SK-N-SH (cell line): ENCODE data around the gene TMEM223. TPM values are rescaled to one million over a fixed set of nuclear protein-coding genes. Genes with fewer than 3 reads are reported as not detected.

Experiments used
- CTCF ChIA-PET: fragments of 300-600, 350-600 bp; formaldehyde crosslinking; extraction: SDS; loops from one replicate; lab custom pipeline; 2021; lab: Yijun Ruan, JAX
- POLR2A ChIA-PET: fragments of 350-600 bp; sonication (Branson Sonifier 250); formaldehyde crosslinking; extraction: SDS; loops from one replicate; lab custom pipeline; 2020; ENCODE audit warnings: antibody characterized with exemption, inconsistent platforms; lab: Yijun Ruan, JAX
- DNase-seq: peaks from one replicate; pipeline ENCODE4 v3.0.0; 2012
- H2AFZ ChIP-seq: fragments of 200-600 bp; sonication (generic); 2 replicates; pipeline ENCODE4 v1.8.1; 2016; ENCODE audit warnings: antibody characterized with exemption, mild to moderate bottlenecking, low read depth
- H3F3A ChIP-seq: fragments of 200-600 bp; sonication (generic); replicated peaks from 2 replicates; pipeline ENCODE3; 2016; ENCODE audit warnings: antibody characterized with exemption, mild to moderate bottlenecking; ENCODE audit not compliant: insufficient read depth
- H3K27ac ChIP-seq, 2 experiments: fragments of 200-500 bp in 1 of 2; fragments of 200-600 bp in 1 of 2; sonication (Bioruptor generic) in 1 of 2; sonication (generic), shearing (Covaris generic) in 1 of 2; 2 replicates each; pipeline versions ENCODE4 v1.5.1 to v1.6.1; 2014 to 2016; ENCODE audit warnings: low read depth in 2 of 2, inconsistent platforms in 1 of 2, low read length in 1 of 2, mild to moderate bottlenecking in 1 of 2, mixed read lengths in 1 of 2
- H3K27me3 ChIP-seq: fragments of 200-600 bp; sonication (generic), shearing (Covaris generic); 2 replicates; pipeline ENCODE4 v1.6.1; 2016; ENCODE audit warnings: mixed run types; ENCODE audit not compliant: insufficient read depth
- H3K36me3 ChIP-seq, 2 experiments: fragments of 200-500 bp in 1 of 2; fragments of 200-600 bp in 1 of 2; sonication (Bioruptor generic) in 1 of 2; sonication (generic) in 1 of 2; replicated peaks in 1 of 2; 2 replicates each; pipeline versions ENCODE3 to v1.5.1; 2014 to 2016; ENCODE audit warnings: low read length in 1 of 2, mild to moderate bottlenecking in 1 of 2; ENCODE audit not compliant: insufficient read depth in 2 of 2, control insufficient read depth in 1 of 2
- H3K4me1 ChIP-seq, 2 experiments: fragments of 200-500 bp in 1 of 2; fragments of 200-600 bp in 1 of 2; sonication (Bioruptor generic) in 1 of 2; sonication (generic), shearing (Covaris generic) in 1 of 2; 2 replicates each; pipeline versions ENCODE4 v1.5.1 to v1.6.1; 2014 to 2016; ENCODE audit warnings: low read depth in 1 of 2, low read length in 1 of 2, mixed run types in 1 of 2; ENCODE audit not compliant: insufficient read depth in 2 of 2, control insufficient read depth in 1 of 2
- H3K4me2 ChIP-seq: fragments of 200-600 bp; sonication (generic), shearing (Covaris generic); 2 replicates; pipeline ENCODE4 v1.6.1; 2017; ENCODE audit warnings: mixed run types
- H3K4me3 ChIP-seq, 2 experiments: fragments of 200-500 bp in 1 of 2; fragments of 200-600 bp in 1 of 2; sonication (Bioruptor generic) in 1 of 2; sonication (generic), shearing (Covaris generic) in 1 of 2; 2 replicates each; pipeline versions ENCODE4 v1.5.1 to v1.8.1; 2014 to 2016; ENCODE audit warnings: low read depth in 2 of 2, inconsistent platforms in 1 of 2, low read length in 1 of 2, mild to moderate bottlenecking in 1 of 2, mixed read lengths in 1 of 2, moderate library complexity in 1 of 2
- H3K79me2 ChIP-seq: fragments of 200-600 bp; sonication (generic); 2 replicates; pipeline ENCODE4 v1.8.1; 2017; ENCODE audit warnings: mild to moderate bottlenecking; ENCODE audit not compliant: insufficient read depth
- H3K9ac ChIP-seq: fragments of 200-600 bp; sonication (generic); 2 replicates; pipeline ENCODE4 v1.6.1; 2017; ENCODE audit warnings: mixed run types
- H3K9me2 ChIP-seq: fragments of 200-600 bp; sonication (generic); 2 replicates; pipeline ENCODE4 v1.6.1; 2017; ENCODE audit warnings: mixed run types
- H3K9me3 ChIP-seq: fragments of 200-600 bp; sonication (generic); 2 replicates; pipeline ENCODE4 v1.6.1; 2017; ENCODE audit warnings: mixed run types, mild to moderate bottlenecking, moderate library complexity
- H4K20me1 ChIP-seq: fragments of 200-600 bp; sonication (generic); 2 replicates; pipeline ENCODE4 v1.6.1; 2017; ENCODE audit warnings: mild to moderate bottlenecking, mixed run types; ENCODE audit not compliant: insufficient read depth
- CTCF ChIP-seq: fragments of 200-600 bp; sonication (generic); IDR thresholded peaks from 2 replicates; pipeline ENCODE4 v1.6.1; 2017; ENCODE audit warnings: antibody characterized with exemption, mild to moderate bottlenecking, moderate library complexity
- EZH2phosphoT487 ChIP-seq: fragments of 200-600 bp; sonication (generic); IDR thresholded peaks from 2 replicates; pipeline ENCODE4 v1.6.1; 2017; ENCODE audit warnings: low read depth, mixed run types, mild to moderate bottlenecking, antibody characterized with exemption, moderate library complexity, borderline replicate concordance
- GABPA ChIP-seq: IDR thresholded peaks from 2 replicates; pipeline ENCODE4 v1.4.0; 2012; ENCODE audit warnings: low read depth, mild to moderate bottlenecking
- GATA2 ChIP-seq: sonication (generic); formaldehyde crosslinking; IDR thresholded peaks from 2 replicates; pipeline ENCODE4 v1.5.0; 2020; ENCODE audit warnings: mild to moderate bottlenecking, missing genetic modification reagents
- JUND ChIP-seq: IDR thresholded peaks from 2 replicates; pipeline ENCODE4 v1.4.0; 2012
- MAX ChIP-seq: IDR thresholded peaks from 2 replicates; pipeline ENCODE4 v1.4.0; 2012; ENCODE audit warnings: low read depth
- MXI1 ChIP-seq: IDR thresholded peaks from 2 replicates; pipeline ENCODE4 v1.6.1; 2012; ENCODE audit warnings: mild to moderate bottlenecking, low read depth, low read length, improper control_type of control experiment
- NRF1 ChIP-seq: IDR thresholded peaks from 2 replicates; pipeline ENCODE4 v1.6.1; 2012; ENCODE audit warnings: low read depth, mild to moderate bottlenecking, low read length
- POLR2AphosphoS5 ChIP-seq: IDR thresholded peaks from 2 replicates; pipeline ENCODE4 v1.6.1; 2012; ENCODE audit warnings: low read depth, low read length
- RAD21 ChIP-seq: IDR thresholded peaks from 2 replicates; pipeline ENCODE4 v1.6.1; 2012; ENCODE audit warnings: mild to moderate bottlenecking, low read length
- RFX5 ChIP-seq: IDR thresholded peaks from 2 replicates; pipeline ENCODE4 v1.6.1; 2012; ENCODE audit warnings: mild to moderate bottlenecking, improper control_type of control experiment, low read length
- RXRA ChIP-seq: IDR thresholded peaks from 2 replicates; pipeline ENCODE4 v1.4.0; 2012; ENCODE audit warnings: low read depth, mild to moderate bottlenecking, borderline replicate concordance
- TCF12 ChIP-seq: IDR thresholded peaks from 2 replicates; pipeline ENCODE4 v1.4.0; 2012
- USF2 ChIP-seq: fragments of 150-350 bp; IDR thresholded peaks from 2 replicates; pipeline ENCODE4 v1.6.1; 2017; ENCODE audit warnings: antibody characterized with exemption, low read length, low read depth, borderline replicate concordance
- ZBTB33 ChIP-seq: IDR thresholded peaks from 2 replicates; pipeline ENCODE4 v1.4.0; 2012; ENCODE audit warnings: low read depth, borderline replicate concordance
- WGBS: methylation state at CpG from one replicate; pipeline ENCODE4 v1.1.6; 2017; ENCODE audit warnings: low lambda C conversion rate; 5-methylcytosine and 5-hydroxymethylcytosine counted together
- polyA plus RNA-seq, 3 experiments: library from polyadenylated mRNA; depleted of rRNA; stranded (reverse); fragments of >200 nt; gene quantifications; 2 replicates each; pipeline ENCODE4 v1.2.3, GENCODE V29; 2012
- TF ChIP-seq, protein P1 (sequence below): IDR thresholded peaks from 2 replicates; pipeline ENCODE4; 2012

The TMEM223 gene
- polyA plus RNA-seq, 1 of the 3 experiments (the other 2 are of a cell fraction), result 30.4 TPM

- TF ChIP-seq CTCF (no peak), JUND (no peak), POLR2AphosphoS5 (no peak)
- TF ChIP-seq, protein P1, sequence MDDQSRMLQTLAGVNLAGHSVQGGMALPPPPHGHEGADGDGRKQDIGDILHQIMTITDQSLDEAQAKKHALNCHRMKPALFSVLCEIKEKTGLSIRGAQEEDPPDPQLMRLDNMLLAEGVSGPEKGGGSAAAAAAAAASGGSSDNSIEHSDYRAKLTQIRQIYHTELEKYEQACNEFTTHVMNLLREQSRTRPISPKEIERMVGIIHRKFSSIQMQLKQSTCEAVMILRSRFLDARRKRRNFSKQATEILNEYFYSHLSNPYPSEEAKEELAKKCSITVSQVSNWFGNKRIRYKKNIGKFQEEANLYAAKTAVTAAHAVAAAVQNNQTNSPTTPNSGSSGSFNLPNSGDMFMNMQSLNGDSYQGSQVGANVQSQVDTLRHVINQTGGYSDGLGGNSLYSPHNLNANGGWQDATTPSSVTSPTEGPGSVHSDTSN, result no peak
Observed at GRCh38 chr11:62817129-62817528, 25.3 kb upstream of the TMEM223 start (continued).

DNA sequence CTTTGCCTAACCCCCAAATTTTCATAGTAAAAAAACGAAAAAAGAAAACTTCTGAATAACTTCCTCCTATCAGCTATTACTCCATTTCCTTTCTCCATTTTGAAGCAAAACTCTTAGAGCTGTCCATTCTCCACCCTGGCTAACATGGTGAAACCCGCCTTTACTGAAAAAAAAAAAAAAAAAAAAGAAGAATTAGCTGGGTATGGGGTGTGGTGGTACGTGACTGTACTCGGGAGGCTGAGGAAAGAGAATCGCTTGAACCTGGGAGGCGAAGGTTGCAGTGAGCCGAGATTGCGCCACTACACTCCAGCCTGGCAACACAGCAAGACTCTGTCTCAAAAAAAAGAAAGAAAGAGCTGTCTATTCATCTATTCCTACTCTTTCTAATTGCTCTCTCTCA lies 24.8 kb upstream of the TMEM223 start:
- H3K9me2 ChIP-seq, result no peaks in the 10 kb centered on the region
- H3K4me1 ChIP-seq, result no peaks in the 10 kb centered on the region
- no peak overlapping the region for H2AFZ ChIP-seq
- CTCF ChIA-PET, result interaction anchor here (0.6 to 1.5 kb wide), 5 partner anchors 10 to 46 kb away, joined by 3 to 4 read pairs (median 3); partner anchors contain the start of genes NXF1 and TMEM179B
- H3K27me3 ChIP-seq, result no peaks in the 10 kb centered on the region
- no peak overlapping the region for H3K9ac ChIP-seq
- no peaks in the 10 kb centered on the region for H4K20me1 ChIP-seq
- H3K36me3 ChIP-seq, result peaks cover 5 to 32% of the 10 kb centered on the region in 2 experiments
- no peak overlapping the region for H3K4me3 ChIP-seq
- DNase-seq, result no peak
- no peak overlapping the region for H3K4me2 ChIP-seq
- H3F3A ChIP-seq, result peaks cover 11% of the 10 kb centered on the region
- POLR2A ChIA-PET, result interaction anchor here (0.7 to 1.9 kb wide), 2 partner anchors 9 to 11 kb away, joined by 3 to 6 read pairs; partner anchors contain the start of gene NXF1
- no peaks in the 10 kb centered on the region for H3K79me2 ChIP-seq
- 93% methylated on average over 8 of the region's 8 CpGs for WGBS
- TF ChIP-seq NRF1, result no peak
- no peak for TF ChIP-seq JUND
- TF ChIP-seq, all 33 proteins: peak for 0
- H3K9me3 ChIP-seq, result no peaks in the 10 kb centered on the region
- H3K27ac ChIP-seq, result no peak overlapping the region

DNA sequence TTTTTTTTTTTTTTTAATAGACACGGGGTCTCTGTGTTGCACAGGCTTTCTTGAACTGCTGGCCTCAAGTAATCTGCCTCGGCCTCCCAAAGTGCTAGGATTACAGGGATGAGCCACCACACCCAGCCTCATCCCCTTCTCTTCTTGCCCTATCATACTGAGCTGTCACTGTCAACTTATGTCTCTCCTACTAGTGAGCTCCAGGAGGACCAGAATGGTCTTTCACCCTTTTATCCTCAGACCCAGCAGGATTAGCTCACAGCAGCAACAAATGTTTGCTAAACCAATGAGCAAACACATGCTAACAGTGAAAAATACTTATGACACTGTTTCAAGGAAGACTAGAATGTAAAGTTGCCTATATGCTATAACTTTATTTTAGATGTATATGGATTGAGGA lies 19.9 kb upstream of the TMEM223 start:
- ChIA-PET CTCF (interaction anchor here (0.8 to 2.1 kb wide), 2 partner anchors 21 to 25 kb away, joined by 3 to 6 read pairs; partner anchors contain the start of gene TEX54), POLR2A (no interaction called here)
- TF ChIP-seq MXI1 (no peak), GATA2 (CRISPR knock-in tag) (no peak), GABPA (no peak), RFX5 (no peak), EZH2phosphoT487 (no peak), USF2 (no peak), TCF12 (no peak), JUND (no peak), NRF1 (no peak), RAD21 (no peak), POLR2AphosphoS5 (no peak), ZBTB33 (no peak), RXRA (no peak), MAX (no peak)
- TF ChIP-seq, protein P1, result no peak

More for the DNA sequence above, 19.9 kb upstream of the TMEM223 start:
- Histone ChIP-seq H3K27me3 (no peaks in the 10 kb centered on the region), H3F3A (peaks cover 25% of the 10 kb centered on the region), H3K9me3 (no peaks in the 10 kb centered on the region), H3K9ac (no peak overlapping the region), H3K9me2 (no peaks in the 10 kb centered on the region), H2AFZ (no peak overlapping the region), H3K79me2 (no peaks in the 10 kb centered on the region), H3K4me1 (no peaks in the 10 kb centered on the region; a peak in 1 of 4 replicates), H3K4me2 (no peak overlapping the region), H3K27ac (no peak overlapping the region), H3K4me3 (no peak overlapping the region), H4K20me1 (no peaks in the 10 kb centered on the region), H3K36me3 (peaks cover 0 to 12% of the 10 kb centered on the region in 2 experiments)
- no peak for DNase-seq
- WGBS, result 57% methylated on average over 2 of the region's 2 CpGs
